Peyer's patch (tissue), 4 donors: ENCODE measurements around the gene MRPS23. TPM values are rescaled to one million over a fixed set of nuclear protein-coding genes. Genes with fewer than 3 reads are reported as not detected.

ENCODE experiments used
- DNase-seq, 3 donors: peaks; one replicate each; pipeline ENCODE4 v3.0.0-alpha.2; 2017 to 2019
- H3K27ac ChIP-seq, 4 donors: fragments of 200-600 bp; sonication (generic); one replicate each; pipeline ENCODE4 v1.5.1; 2016 to 2019
- H3K27me3 ChIP-seq, 2 donors: fragments of 200-600 bp; sonication (generic); one replicate each; pipeline ENCODE4 v1.5.1; 2019
- H3K36me3 ChIP-seq, 3 donors: fragments of 200-600 bp; sonication (generic); one replicate each; pipeline ENCODE4 v1.5.1; 2016 to 2019
- H3K4me1 ChIP-seq, 4 donors: fragments of 200-600 bp; sonication (generic); one replicate each; pipeline ENCODE4 v1.5.1; 2016 to 2019
- H3K4me3 ChIP-seq, 4 donors: fragments of 200-600 bp; sonication (generic); 1 replicate in 3 of 4; 2 replicates in 1 of 4; pipeline ENCODE4 v1.5.1; 2016 to 2019; ENCODE audit warnings: mild to moderate bottlenecking in 1 of 4
- H3K9me3 ChIP-seq, 4 donors: fragments of 200-600 bp; sonication (generic); one replicate each; pipeline ENCODE4 v1.5.1; 2016 to 2019; ENCODE audit warnings: mild to moderate bottlenecking in 1 of 4
- CTCF ChIP-seq, 6 experiments: fragments of 450-650 bp in 4 of 6; fragments of 200-600 bp in 2 of 6; sonication (generic) in 1 of 6; IDR thresholded peaks; one replicate each; pipeline ENCODE4 v1.5.1; 2017 to 2019; ENCODE audit warnings: antibody characterized with exemption in 6 of 6, mild to moderate bottlenecking in 3 of 6, moderate library complexity in 1 of 6
- POLR2A ChIP-seq, 2 donors: fragments of 450-650 bp; IDR thresholded peaks; one replicate each; pipeline ENCODE4 v1.5.1; 2017; ENCODE audit warnings: antibody characterized with exemption in 2 of 2, mild to moderate bottlenecking in 2 of 2, moderate library complexity in 2 of 2
- total RNA-seq, 4 donors: library from RNA; depleted of rRNA; stranded (reverse); fragments of >200 nt; gene quantifications; one replicate each; pipeline ENCODE4 v1.1.0, GENCODE V29; 2016

MRPS23 gene
- total RNA-seq, 4 donors from 2014 or later: 0.83 to 7.4 (median 5.2) TPM

GRCh38 chr17:57864273-57864672, 14.4 kb upstream of the MRPS23 start:
- H3K27me3 ChIP-seq: no peaks in the 10 kb centered on the region
- TF ChIP-seq CTCF (IDR thresholded peaks at IDR 0.05): no peak
- no peak for TF ChIP-seq POLR2A (IDR thresholded peaks at IDR 0.05)
- H3K27ac ChIP-seq: no peak overlapping the region
- peaks cover 0 to 39% (median 30%) of the 10 kb centered on the region in 4 donors for H3K4me1 ChIP-seq
- no peak overlapping the region for H3K4me3 ChIP-seq
- no peaks in the 10 kb centered on the region for H3K9me3 ChIP-seq
- H3K36me3 ChIP-seq: peaks cover 0 to 9% (median 0%) of the 10 kb centered on the region in 3 donors
- DNase-seq: no peak

- DNase-seq: no peak
- TF ChIP-seq CTCF (IDR thresholded peaks at IDR 0.05) (no peak), POLR2A (IDR thresholded peaks at IDR 0.05) (no peak)
- Histone ChIP-seq H3K36me3 (peaks cover 0 to 9% (median 0%) of the 10 kb centered on the region in 3 donors), H3K27me3 (no peaks in the 10 kb centered on the region), H3K4me1 (peaks cover 0 to 26% (median 20%) of the 10 kb centered on the region in 4 donors), H3K27ac (peak overlapping the region in 2 of 4 donors; percentile 78 to 82), H3K9me3 (no peaks in the 10 kb centered on the region), H3K4me3 (no peak overlapping the region)
Observed at GRCh38 chr17:57862694-57863667, 13.1 kb upstream of the MRPS23 start.

GRCh38 chr17:57861790-57862693, 12.2 kb upstream of the MRPS23 start:
- TF ChIP-seq POLR2A (IDR thresholded peaks at IDR 0.05) (no peak), CTCF (IDR thresholded peaks at IDR 0.05) (no peak)
- H3K27ac ChIP-seq: peak overlapping the region; percentile 51 to 82 (median 70)
- peaks cover 0 to 9% (median 0%) of the 10 kb centered on the region in 3 donors for H3K36me3 ChIP-seq
- peak overlapping the region; percentile 21 to 63 (median 46) for H3K4me3 ChIP-seq
- H3K4me1 ChIP-seq: peaks cover 0 to 21% (median 15%) of the 10 kb centered on the region in 4 donors
- no peaks in the 10 kb centered on the region for H3K27me3 ChIP-seq
- DNase-seq: peak in 2 of 3 donors; percentile 75 to 84
- H3K9me3 ChIP-seq: no peaks in the 10 kb centered on the region

- H3K4me1 ChIP-seq: peaks cover 0 to 21% (median 15%) of the 10 kb centered on the region in 4 donors
Observed at GRCh38 chr17:57861000-57861789, 11.4 kb upstream of the MRPS23 start.

More at GRCh38 chr17:57861000-57861789, 11.4 kb upstream of the MRPS23 start:
- peaks cover 0 to 4% (median 0%) of the 10 kb centered on the region in 3 donors for H3K36me3 ChIP-seq
- H3K9me3 ChIP-seq: no peaks in the 10 kb centered on the region
- peak overlapping the region; percentile 21 to 63 (median 46) for H3K4me3 ChIP-seq
- peak; percentile 66 to 82 (median 75) for DNase-seq
- TF ChIP-seq CTCF (IDR thresholded peaks at IDR 0.05) (no peak), POLR2A (IDR thresholded peaks at IDR 0.05) (no peak)
- H3K27me3 ChIP-seq: no peaks in the 10 kb centered on the region
- peak overlapping the region; percentile 51 to 82 (median 70) for H3K27ac ChIP-seq
